ENCODE results near the gene UHRF1.
A peak's percentile ranks its signal among the peaks of the same experiment; 100 is the strongest.
"Not testable (repeated sequence)": the region's sequence is repeated elsewhere in the genome, so short reads cannot be mapped to it uniquely, and the experiment has no call there.

The UHRF1 gene

GRCh38 chr19:4971816-4972495 is 62.7 kb downstream of the UHRF1 start:
- Histone ChIP-seq H3K27me3 (ENCODE audit: control insufficient read depth, low read length) (no peaks in the 10 kb centered on the region), H3K27ac (ENCODE audit: low read depth, low read length) (no peak overlapping the region), H3K9me3 (ENCODE audit: control insufficient read depth, insufficient read depth, low read length) (no peaks in the 10 kb centered on the region), H3F3A (ENCODE audit: control insufficient read depth, insufficient read depth) (peaks cover 13% of the 10 kb centered on the region), H4K20me1 (ENCODE audit: control insufficient read depth, insufficient read depth, low read depth, low read length) (peaks cover 36% of the 10 kb centered on the region), H3K4me3 (ENCODE audit: low read length) (peak overlapping the region; percentile 86), H3K9me2 (replicated peaks; ENCODE audit: control insufficient read depth, low read length) (no peaks in the 10 kb centered on the region), H3K79me2 (ENCODE audit: control insufficient read depth, low read length) (peaks cover 69% of the 10 kb centered on the region), H3K36me3 (ENCODE audit: control insufficient read depth, low read length) (peaks cover 6% of the 10 kb centered on the region), H3K4me1 (ENCODE audit: control insufficient read depth, low read length) (peaks cover 48% of the 10 kb centered on the region), H3K4me2 (ENCODE audit: low read length) (peak overlapping the region; percentile 96)
- TF ChIP-seq EZH2phosphoT487 (IDR thresholded peaks at IDR 0.05; ENCODE audit: borderline replicate concordance, low read length) (no peak), CTCF (IDR thresholded peaks at IDR 0.05; ENCODE audit: low read depth, low read length, poor library complexity, severe bottlenecking) (no peak)

- Histone ChIP-seq H3K36me3 (ENCODE audit: control insufficient read depth, low read length) (peaks cover 13% of the 10 kb centered on the region), H3F3A (ENCODE audit: control insufficient read depth, insufficient read depth) (peaks cover 5% of the 10 kb centered on the region), H3K4me3 (ENCODE audit: low read length) (no peak overlapping the region), H3K27me3 (ENCODE audit: control insufficient read depth, low read length) (no peaks in the 10 kb centered on the region), H4K20me1 (ENCODE audit: control insufficient read depth, insufficient read depth, low read depth, low read length) (peaks cover 41% of the 10 kb centered on the region), H3K9me2 (replicated peaks; ENCODE audit: control insufficient read depth, low read length) (no peaks in the 10 kb centered on the region), H3K4me2 (ENCODE audit: low read length) (no peak overlapping the region), H3K27ac (ENCODE audit: low read depth, low read length) (no peak overlapping the region), H3K79me2 (ENCODE audit: control insufficient read depth, low read length) (peaks cover 76% of the 10 kb centered on the region), H3K9me3 (ENCODE audit: control insufficient read depth, insufficient read depth, low read length) (no peaks in the 10 kb centered on the region), H3K4me1 (ENCODE audit: control insufficient read depth, low read length) (peaks cover 49% of the 10 kb centered on the region)
- TF ChIP-seq CTCF (IDR thresholded peaks at IDR 0.05; ENCODE audit: low read depth, low read length, poor library complexity, severe bottlenecking) (no peak), EZH2phosphoT487 (IDR thresholded peaks at IDR 0.05; ENCODE audit: borderline replicate concordance, low read length) (no peak)
These were observed 63.4 kb downstream of the UHRF1 start for GRCh38 chr19:4972509-4973230.

GRCh38 chr19:4974880-4975469 is 65.7 kb downstream of the UHRF1 start:
- peaks cover 50% of the 10 kb centered on the region for H3K4me1 ChIP-seq (ENCODE audit: control insufficient read depth, low read length)
- H3K27me3 ChIP-seq (ENCODE audit: control insufficient read depth, low read length), result no peaks in the 10 kb centered on the region
- no peaks in the 10 kb centered on the region for H3K9me3 ChIP-seq (ENCODE audit: control insufficient read depth, insufficient read depth, low read length)
- TF ChIP-seq CTCF (IDR thresholded peaks at IDR 0.05; ENCODE audit: low read depth, low read length, poor library complexity, severe bottlenecking) (no peak), EZH2phosphoT487 (IDR thresholded peaks at IDR 0.05; ENCODE audit: borderline replicate concordance, low read length) (no peak)
- H3K9me2 ChIP-seq (replicated peaks; ENCODE audit: control insufficient read depth, low read length), result no peaks in the 10 kb centered on the region
- peaks cover 2% of the 10 kb centered on the region; the same call in 1 of the 2 replicates for H3F3A ChIP-seq (ENCODE audit: control insufficient read depth, insufficient read depth)
- H3K36me3 ChIP-seq (ENCODE audit: control insufficient read depth, low read length), result peaks cover 17% of the 10 kb centered on the region
- peaks cover 87% of the 10 kb centered on the region for H3K79me2 ChIP-seq (ENCODE audit: control insufficient read depth, low read length)
- H3K4me2 ChIP-seq (ENCODE audit: low read length), result no peak overlapping the region
- H4K20me1 ChIP-seq (ENCODE audit: control insufficient read depth, insufficient read depth, low read depth, low read length), result peaks cover 36% of the 10 kb centered on the region
- no peak overlapping the region for H3K4me3 ChIP-seq (ENCODE audit: low read length)
- H3K27ac ChIP-seq (ENCODE audit: low read depth, low read length), result no peak overlapping the region

- H3K36me3 ChIP-seq (ENCODE audit: control insufficient read depth, low read length), result peaks cover 17% of the 10 kb centered on the region
- not testable (repeated sequence) for H3K4me3 ChIP-seq (ENCODE audit: low read length); H3K9me2 ChIP-seq (replicated peaks; ENCODE audit: control insufficient read depth, low read length); H3K27me3 ChIP-seq (ENCODE audit: control insufficient read depth, low read length); H3K4me2 ChIP-seq (ENCODE audit: low read length); H3F3A ChIP-seq (ENCODE audit: control insufficient read depth, insufficient read depth); H3K27ac ChIP-seq (ENCODE audit: low read depth, low read length); H3K9me3 ChIP-seq (ENCODE audit: control insufficient read depth, insufficient read depth, low read length)
- peaks cover 85% of the 10 kb centered on the region for H3K79me2 ChIP-seq (ENCODE audit: control insufficient read depth, low read length)
- peaks cover 31% of the 10 kb centered on the region for H4K20me1 ChIP-seq (ENCODE audit: control insufficient read depth, insufficient read depth, low read depth, low read length)
- peaks cover 50% of the 10 kb centered on the region for H3K4me1 ChIP-seq (ENCODE audit: control insufficient read depth, low read length)
These were observed 66.3 kb downstream of the UHRF1 start for GRCh38 chr19:4975601-4976000.
